Right hindlimb (tissue), 1 donor: ENCODE measurements around the gene LSM14B.
"Not testable (repeated sequence)": the region's sequence is repeated elsewhere in the genome, so short reads cannot be mapped to it uniquely, and the experiment has no call there.

Experiments
- DNase-seq: peaks from one replicate; pipeline ENCODE4 v3.0.0-alpha.2; 2018

The LSM14B gene

GRCh38 chr20:62121776-62122653, at the start of gene LSM14B:
Gene LSM14B, plus strand, starts transcription at chr20:62122475. Its CDS starts 192 bp downstream, at chr20:62122667.
- peak; percentile 99 for DNase-seq

GRCh38 chr20:62073323-62073722, 49.0 kb upstream of the LSM14B start:
- no peak for DNase-seq

DNA sequence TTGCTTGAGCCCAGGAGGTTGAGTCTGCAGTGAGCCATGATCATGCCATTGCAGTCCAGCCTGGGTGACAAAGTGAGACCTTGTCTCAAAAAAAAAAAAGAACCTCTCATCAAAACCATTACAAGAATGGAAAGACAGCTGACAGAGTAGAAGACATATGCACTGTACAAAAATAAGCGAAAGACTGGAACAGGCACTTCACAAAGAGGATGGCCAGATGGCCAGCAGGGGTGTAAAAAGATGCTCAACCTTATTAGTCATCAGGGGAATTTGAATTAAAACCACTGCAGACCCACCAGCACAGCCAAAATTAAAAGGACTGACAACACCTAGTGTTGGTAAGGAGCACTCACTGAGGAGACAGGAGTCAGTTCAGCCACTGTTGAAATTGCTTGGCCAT, 43.1 kb upstream of the LSM14B start:
- DNase-seq = no peak

- no peak for DNase-seq
Measured at GRCh38 chr20:62080249-62080990, 41.9 kb upstream of the LSM14B start.

DNA sequence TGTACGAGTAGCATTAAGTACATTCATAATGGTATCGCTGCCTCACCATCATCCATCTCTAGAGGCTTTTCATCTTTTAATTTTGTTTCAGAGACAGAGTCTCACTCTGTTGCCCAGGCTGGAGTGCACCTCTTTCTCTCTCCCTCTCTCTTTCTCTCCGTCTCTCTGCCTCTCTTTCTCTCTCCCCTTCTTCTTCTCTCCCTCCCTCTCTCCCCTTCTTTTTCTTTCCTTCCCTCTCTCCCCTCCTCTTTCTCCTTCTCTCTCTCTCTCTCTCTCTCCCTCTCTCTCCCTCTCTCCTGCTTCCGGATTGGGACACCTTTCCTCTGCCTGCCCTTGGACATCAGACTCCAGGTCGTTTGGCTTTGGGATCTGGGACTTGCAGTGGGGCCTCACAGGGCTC, 39.0 kb upstream of the LSM14B start:
- no peak for DNase-seq

DNA sequence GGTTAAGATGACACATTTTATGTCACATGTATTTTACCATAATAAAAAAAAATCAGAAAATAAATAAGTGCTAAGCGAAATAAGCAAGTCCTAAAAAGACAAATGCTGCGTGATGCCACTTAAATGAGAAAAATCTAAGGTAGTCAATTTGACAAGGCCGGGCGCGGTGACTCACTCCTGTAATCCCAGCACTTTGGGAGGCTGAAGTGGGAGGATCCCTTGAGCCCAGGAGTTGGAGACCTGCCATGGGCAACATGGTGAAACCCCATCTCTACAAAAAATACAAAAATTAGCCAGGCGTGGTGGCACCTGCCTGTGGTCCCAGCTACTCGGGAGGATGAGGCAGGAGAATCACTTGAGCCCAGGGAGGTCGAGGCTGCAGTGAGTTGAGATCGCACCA, 38.1 kb upstream of the LSM14B start:
- DNase-seq = not testable (repeated sequence)

- DNase-seq = no peak
Measured at GRCh38 chr20:62085206-62085605, 37.1 kb upstream of the LSM14B start.

GRCh38 chr20:62087227-62087626, 35.0 kb upstream of the LSM14B start:
- DNase-seq = no peak

DNA sequence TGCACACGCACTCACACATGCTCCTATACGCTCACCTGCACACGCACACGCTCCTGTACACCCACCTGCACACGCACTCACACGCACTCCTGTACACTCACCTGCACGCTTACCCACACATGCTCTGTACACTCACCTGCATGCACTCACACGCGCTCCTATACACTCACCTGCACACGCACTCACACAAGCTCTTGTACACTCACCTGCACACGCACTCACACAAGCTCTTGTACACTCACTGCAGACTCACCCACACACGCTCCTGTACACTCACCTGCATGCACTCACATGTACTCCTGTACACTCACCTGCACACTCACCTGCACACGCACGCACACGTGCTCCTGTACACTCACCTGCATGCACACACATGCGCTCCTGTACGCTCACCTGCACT, 34.6 kb upstream of the LSM14B start:
- no peak for DNase-seq

DNA sequence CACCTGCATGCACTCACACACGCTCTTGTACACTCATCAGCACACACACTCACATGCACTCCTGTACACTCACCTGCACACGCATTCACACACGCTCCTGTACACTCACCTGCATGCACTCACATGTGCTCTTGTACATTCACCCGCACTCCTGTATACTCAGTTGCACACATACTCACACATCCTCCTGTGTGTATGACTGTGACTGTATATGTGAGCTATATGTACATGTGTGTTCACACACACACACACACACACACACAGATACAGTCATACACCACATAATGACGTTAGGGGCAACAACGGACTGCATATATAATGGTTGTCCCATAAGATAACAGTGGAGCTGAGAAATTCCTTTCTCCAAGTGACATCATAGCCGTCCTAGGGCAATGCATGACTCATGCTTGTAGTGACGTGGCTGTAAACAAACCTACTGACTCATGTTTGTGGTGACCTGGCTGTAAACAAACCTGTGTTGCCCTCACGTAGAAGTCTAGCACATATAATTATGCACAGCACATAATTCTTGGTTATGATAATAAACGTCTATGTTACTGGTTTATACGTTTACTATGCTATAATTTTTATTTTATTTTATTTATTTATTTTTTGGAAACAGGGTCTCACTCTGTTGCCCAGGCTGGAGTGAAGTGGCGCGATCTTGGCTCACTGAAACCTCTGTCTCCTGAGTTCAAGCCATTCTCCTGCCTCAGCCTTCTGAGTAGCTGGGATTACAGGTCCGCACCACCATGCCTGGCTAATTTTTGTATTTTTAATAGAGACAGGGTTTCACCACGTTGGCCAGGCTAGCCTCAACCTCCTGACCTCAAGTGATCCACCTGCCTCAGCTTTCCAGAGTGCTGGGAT, 33.8 kb upstream of the LSM14B start:
- DNase-seq = no peak

GRCh38 chr20:62089393-62089792, 32.9 kb upstream of the LSM14B start:
- no peak for DNase-seq

GRCh38 chr20:62096421-62097380, 25.6 kb upstream of the LSM14B start:
- no peak for DNase-seq

GRCh38 chr20:62097881-62098407, 24.3 kb upstream of the LSM14B start:
- DNase-seq = no peak

DNA sequence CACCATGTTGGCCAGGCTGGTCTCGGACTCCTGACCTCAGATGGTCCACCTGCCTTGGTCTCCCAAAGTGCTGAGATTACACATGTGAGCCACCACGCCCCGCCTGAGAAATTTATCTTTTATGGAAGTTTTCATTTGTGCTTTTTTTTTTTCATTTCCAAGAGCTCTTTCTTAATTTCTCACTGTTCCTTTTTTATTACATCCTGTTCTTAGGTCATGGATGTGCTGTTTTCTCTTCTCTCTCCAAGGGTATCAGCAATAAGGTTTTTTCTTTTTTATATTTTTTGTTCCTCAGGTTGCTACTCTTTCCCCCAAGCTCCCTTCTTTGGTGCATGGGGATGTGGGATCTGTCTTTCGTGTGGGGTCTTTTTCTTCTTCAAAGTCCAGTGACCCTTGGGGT, 21.2 kb upstream of the LSM14B start:
- DNase-seq = no peak

GRCh38 chr20:62103508-62104233, 18.6 kb upstream of the LSM14B start:
- no peak for DNase-seq

- no peak for DNase-seq
Measured at GRCh38 chr20:62104234-62104789, 18.0 kb upstream of the LSM14B start.

- DNase-seq = no peak
Measured at GRCh38 chr20:62104791-62105345, 17.4 kb upstream of the LSM14B start.

GRCh38 chr20:62105592-62105991, 16.7 kb upstream of the LSM14B start:
- no peak for DNase-seq

DNA sequence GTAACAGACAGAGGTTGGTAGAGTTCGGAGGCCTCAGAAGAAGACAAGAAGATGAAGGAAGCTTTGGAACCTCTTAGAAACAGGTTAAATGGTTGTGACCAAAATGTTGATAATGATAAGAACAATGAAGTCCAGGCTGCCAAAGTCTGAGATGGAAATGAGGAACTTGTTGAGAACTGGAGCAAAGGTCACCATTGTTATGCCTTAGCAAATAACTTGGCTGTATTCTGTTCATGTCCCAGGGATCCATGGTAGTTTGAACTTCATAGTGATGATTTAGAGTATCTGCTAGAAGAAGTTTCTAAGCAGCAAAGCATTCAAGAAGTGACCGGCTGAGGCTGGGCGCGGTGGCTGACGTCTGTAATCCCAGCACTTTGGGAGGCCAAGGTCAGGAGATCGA, 11.1 kb upstream of the LSM14B start:
- DNase-seq = no peak

GRCh38 chr20:62112368-62112767, 9.9 kb upstream of the LSM14B start:
- DNase-seq = no peak
